NB4 (cell line): ENCODE measurements around the gene TNS2.

ENCODE experiments used
- CTCF ChIP-seq: IDR thresholded peaks from one replicate; pipeline ENCODE4 v1.5.1; 2012; ENCODE audit warnings: low read depth, low read length
- MYC ChIP-seq: IDR thresholded peaks from 2 replicates; pipeline ENCODE4 v1.6.1; 2011; ENCODE audit warnings: low read depth, low read length
- POLR2A ChIP-seq: IDR thresholded peaks from 2 replicates; pipeline ENCODE4 v1.6.1; 2011; ENCODE audit warnings: mild to moderate bottlenecking; ENCODE audit not compliant: insufficient read length; ENCODE audit errors: extremely low read depth

GRCh38 chr12:53007343-53007742 lies 42.5 kb upstream of the TNS2 start:
- no peak for TF ChIP-seq MYC
- TF ChIP-seq CTCF, result no peak
- TF ChIP-seq POLR2A, result no peak
